Panc1 (cell line): ENCODE data around the gene PPDPF.

Source experiments
- CTCF ChIP-seq: fragments of 450-650 bp; IDR thresholded peaks from 2 replicates; pipeline ENCODE4 v1.5.1; 2017; ENCODE audit warnings: mild to moderate bottlenecking
- TCF7L2 ChIP-seq: IDR thresholded peaks from 2 replicates; pipeline ENCODE4 v1.6.1; 2011; ENCODE audit warnings: mild to moderate bottlenecking, low read depth, low read length, inconsistent platforms

- TF ChIP-seq CTCF (no peak), TCF7L2 (no peak)
Observed at GRCh38 chr20:63492982-63493381, 27.6 kb upstream of the PPDPF start.
